ENCODE data around the gene SLC8B1.
"Not testable (repeated sequence)": the region's sequence is repeated elsewhere in the genome, so short reads cannot be mapped to it uniquely, and the experiment has no call there.

Gene SLC8B1

GRCh38 chr12:113354192-113354591 lies 19.3 kb upstream of the SLC8B1 start:
- not testable (repeated sequence) for DNase-seq (ENCODE audit: low spot score)

- DNase-seq (ENCODE audit: low spot score) = no peak
Measured at GRCh38 chr12:113351089-113351488, 16.2 kb upstream of the SLC8B1 start.

DNA sequence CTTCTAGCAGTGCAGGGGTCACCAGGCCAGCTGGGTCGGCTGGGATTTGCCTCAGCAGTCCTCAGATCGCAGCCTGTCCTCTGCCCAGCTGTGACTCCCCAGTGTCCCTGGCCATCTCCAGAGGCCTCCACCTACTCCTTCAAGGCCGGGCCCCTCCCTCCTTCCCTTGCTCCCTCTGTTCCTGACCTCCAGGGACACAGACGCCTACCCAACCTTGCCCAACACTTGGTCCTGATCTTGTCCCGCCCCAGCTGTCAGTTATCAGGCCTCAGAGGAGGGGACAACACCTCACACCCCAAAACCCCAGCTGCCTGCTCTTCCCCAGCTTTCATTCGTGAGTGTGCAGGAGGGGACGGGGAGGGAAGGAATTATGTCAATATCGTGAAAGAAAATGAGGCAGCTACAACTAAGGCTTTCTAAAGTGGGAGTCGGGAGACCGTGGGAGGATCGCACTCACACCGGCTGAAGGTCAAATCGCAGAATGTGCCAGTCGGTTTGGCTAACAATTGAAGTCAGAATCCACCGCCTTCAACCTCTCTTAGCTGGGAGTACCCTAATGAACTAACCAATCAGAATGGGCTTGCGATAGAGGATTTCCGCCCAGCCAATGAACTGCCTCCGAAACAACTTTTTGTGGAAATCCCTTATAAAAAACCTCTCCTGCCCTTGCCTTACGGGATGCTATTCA lies 14.1 kb upstream of the SLC8B1 start:
- DNase-seq (ENCODE audit: low spot score) = no peak

GRCh38 chr12:113347892-113348291 lies 13.0 kb upstream of the SLC8B1 start:
- DNase-seq (ENCODE audit: low spot score) = no peak

DNA sequence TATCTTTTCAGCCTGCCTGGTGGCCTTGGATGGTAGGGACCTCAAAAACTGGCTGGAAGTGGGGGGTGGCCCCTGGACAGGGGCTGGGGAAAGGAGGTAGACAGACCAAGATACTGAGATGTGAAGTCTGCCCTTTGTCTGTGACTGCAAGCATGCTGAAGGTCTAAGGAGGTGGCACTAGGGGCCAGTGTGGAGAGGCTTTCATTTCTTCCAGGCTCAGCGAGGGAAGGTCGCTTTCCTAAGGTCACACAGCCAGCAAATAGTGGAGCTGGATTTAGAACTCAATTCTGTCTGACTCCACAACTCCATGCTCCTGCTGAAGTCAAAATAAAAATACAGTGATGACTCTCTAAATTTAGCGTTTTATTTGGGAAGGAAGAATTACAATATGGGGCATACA lies 12.2 kb upstream of the SLC8B1 start:
- no peak for DNase-seq (ENCODE audit: low spot score)

GRCh38 chr12:113346353-113346752 lies 11.4 kb upstream of the SLC8B1 start:
- DNase-seq (ENCODE audit: low spot score) = no peak

DNA sequence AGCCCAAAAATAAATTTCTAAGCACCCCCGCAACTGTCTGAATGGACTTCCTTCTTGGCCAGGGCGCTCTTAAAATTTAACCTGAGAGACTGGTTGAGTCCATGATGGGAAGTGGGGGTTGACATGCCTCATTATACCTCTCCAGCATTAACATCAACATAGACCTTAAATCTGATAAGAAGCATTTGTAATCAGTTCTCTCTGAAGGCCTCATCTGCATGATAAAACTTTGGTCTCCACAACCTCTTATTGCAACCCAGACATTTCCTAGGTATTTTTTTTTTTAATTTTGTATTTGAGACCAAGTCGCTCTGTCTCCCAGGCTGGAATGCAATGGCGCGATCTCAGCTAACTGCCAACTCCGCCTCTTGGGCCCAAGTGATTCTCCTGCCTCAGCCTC lies 10.4 kb upstream of the SLC8B1 start:
- DNase-seq (ENCODE audit: low spot score) = no peak

DNA sequence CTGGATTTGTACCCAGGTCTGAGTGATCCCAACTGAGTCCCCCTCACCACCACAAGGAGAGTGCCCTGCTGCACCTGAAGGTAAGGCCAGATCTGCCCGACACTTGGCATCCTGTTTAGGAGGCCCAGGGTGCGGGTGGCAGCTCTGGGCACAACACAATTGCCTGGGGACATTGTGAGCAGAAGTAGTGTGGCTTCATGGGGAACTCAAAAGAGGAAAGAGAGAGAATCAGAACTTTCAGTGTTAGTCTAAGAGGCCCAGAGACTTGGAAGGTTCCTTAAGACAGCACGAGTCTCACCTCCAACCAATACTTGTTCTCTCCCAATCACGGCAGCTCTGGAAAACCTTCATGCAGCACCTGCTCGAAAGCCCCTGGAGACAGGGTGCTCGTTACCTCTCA lies 6.6 kb upstream of the SLC8B1 start:
- DNase-seq (ENCODE audit: low spot score) = no peak

GRCh38 chr12:113340061-113340460 lies 5.2 kb upstream of the SLC8B1 start:
- no peak for DNase-seq (ENCODE audit: low spot score)

DNA sequence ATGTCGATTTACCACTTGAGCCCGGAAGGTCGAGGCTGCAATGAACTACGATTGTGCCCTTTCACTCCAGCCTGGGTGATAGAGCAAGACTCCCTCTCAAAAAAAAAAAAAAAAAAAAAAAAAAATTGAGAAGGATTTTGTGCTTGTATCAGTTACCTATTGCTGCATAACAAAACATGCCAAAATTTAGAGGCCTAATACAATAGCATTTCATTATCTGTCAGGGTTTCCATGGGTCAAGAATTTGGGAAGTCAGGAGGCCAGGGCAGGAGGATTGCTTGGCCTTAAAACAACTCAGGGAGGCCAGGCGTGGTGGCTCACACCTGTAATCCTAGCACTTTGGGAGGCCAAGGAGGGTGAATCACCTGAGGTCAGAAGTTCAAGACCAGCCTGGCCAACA lies 4.6 kb upstream of the SLC8B1 start:
- DNase-seq (ENCODE audit: low spot score) = no peak

DNA sequence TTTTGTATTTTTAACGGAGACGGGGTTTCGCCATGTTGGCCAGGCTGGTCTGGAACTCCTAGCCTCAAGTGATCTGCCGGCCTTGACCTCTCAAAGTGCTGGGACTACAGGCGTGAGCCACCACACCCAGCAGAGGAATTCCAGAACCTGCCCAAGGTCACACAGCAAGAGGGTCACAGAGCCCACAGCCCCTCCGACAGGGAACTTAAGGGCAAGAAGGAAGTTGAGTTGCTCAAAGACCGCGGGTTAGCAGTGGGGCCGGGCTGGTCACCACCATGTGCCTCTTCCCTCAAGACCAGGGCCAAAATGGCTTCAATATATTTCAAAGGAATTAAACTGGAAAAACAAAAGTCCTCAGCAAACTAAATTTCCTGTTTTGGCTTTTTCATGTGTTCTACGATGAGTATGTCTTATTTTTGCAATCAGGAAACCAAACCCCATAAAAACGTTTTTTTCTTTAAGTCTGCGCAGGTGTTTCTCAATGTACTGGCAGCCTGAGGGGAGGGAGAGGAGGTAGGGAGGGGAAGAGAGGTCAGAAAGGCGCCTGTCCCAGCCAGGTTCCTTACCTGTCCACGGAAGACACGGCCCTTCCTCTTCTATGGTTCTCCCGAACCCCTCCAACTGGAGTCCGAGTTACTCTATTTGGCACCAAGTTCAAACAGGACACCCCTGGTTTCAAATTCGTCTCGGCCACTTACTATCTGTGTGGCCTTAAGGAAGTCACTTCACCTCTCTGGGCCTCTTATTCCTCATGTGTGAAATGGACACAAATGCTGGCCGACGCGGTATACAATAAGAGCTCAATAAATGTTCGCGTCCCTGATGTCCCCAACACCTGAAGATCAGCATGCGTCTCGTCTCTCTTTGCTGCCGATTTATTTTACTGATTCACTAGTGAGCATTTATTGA lies 778 bp downstream of the SLC8B1 start:
- DNase-seq (ENCODE audit: low spot score) = peak; percentile 28

DNA sequence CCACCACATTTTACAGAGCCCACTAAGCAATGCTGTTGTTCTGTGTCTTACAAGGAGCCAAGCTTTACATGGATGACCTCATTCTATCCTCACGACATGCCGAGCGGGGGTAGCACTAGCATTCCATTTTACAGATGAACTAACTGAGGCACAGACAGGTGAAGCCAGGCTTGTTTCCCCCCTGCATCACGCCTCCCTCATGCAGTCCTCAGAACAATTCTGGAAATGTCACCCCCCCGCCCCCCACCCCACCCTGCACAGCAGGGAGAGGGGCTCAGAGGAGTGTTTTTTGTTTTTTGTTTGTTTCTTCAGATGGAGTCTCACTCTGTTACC lies 1.5 kb downstream of the SLC8B1 start:
- no peak for DNase-seq (ENCODE audit: low spot score)

DNA sequence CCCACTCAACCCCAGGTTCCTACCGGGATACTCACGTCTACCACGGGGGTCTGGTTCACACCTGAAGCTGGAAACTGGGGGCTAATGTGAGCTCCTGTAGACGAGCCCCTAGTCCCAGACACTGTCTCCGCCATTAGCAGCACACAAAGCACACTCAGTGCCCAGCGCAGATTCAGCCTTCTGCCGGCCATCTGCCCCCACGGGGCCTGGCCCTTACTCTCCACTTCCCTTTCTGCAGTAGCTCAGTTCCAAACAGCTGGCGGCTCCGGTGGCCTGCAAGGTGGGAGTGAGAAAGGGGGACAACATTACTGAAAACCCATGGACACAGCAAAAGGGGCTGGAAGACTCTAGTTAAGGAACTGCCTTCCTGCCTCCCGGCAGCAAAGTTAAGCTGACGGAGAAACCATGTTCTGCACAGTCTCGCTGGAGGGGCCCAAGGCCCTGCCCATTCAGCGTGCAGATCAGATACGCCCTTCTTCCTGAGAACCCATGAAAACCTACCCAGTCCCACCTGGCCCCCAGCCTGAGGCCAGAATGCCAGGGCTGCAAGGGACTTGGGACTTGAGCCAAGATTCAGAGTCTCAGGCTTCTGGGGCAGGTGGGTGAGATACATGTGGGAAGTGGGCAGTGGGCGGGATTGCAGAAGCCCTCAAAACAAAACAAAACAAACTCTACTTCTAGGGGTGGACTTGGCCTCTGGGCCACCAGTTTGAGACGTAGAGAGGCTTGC lies 2.1 kb downstream of the SLC8B1 start:
- DNase-seq (ENCODE audit: low spot score) = no peak

DNA sequence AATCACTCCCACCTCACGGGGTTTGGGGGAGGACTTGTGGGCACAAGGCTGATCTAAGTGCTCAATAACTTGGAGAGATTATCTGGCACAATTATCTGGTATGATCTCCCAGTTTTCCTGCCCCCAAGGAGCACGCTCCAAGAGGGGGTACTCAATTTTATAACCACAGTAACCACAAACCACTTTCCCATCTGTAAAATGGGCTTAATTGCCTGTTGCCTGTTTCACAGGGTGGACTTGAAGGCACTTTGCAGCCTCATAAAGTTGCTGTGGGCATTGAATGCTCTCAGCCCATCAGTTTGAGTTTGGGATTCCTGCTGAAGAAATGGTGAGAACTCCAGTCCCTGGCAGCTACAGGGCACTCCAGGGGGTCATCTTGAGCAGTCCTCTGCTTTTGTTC lies 4.4 kb downstream of the SLC8B1 start:
- no peak for DNase-seq (ENCODE audit: low spot score)

- DNase-seq (ENCODE audit: low spot score) = no peak
Measured at GRCh38 chr12:113329791-113330417, 5.0 kb downstream of the SLC8B1 start.

GRCh38 chr12:113329022-113329790 lies 5.7 kb downstream of the SLC8B1 start:
- DNase-seq (ENCODE audit: low spot score) = peak; percentile 52

DNA sequence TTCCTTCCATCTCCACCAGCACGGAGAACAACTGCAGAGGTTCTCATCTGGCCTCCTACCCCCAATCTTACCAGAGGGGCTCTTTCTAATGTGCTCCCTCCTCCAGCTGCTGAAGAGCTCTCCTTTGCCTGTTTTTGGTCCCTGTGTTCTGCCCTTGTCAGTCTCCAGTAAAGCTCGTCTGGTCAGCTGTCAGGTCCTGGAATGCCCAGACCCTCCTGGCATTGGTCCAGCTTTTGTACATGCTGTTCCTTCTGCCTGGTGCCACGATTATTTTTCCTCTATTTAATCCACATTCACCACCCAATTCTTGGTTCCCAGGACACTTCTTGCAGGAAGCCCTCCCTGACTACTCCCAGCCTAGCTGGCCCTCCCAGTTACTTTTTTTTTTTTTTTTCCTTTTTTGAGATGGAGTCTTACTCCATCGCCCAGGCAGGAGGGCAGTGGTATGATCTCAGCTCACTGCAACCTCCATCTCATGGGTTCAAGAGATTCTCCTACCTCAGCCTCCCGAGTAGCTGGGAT lies 6.5 kb downstream of the SLC8B1 start:
- no peak for DNase-seq (ENCODE audit: low spot score)

GRCh38 chr12:113326775-113327395 lies 8.0 kb downstream of the SLC8B1 start:
- no peak for DNase-seq (ENCODE audit: low spot score)

DNA sequence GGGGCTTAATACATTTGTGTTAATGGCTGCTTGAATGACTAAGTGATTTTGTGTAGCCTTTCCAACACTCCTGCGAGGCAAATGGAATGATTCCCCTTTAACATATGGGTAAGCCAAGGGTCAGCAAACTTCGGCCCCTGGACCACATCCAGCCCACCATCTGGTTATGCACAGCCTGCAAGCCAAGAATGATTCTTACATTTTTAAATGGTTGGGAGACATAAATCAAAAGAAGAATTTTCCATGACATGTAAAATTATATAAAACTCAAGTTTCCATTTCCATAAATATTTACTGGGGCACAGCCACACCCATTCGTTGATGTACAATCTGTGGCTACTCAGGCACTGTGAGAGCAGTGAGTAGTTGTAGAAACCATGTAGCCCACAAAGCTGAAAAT lies 9.0 kb downstream of the SLC8B1 start:
- no peak for DNase-seq (ENCODE audit: low spot score)

- peak; percentile 91 for DNase-seq (ENCODE audit: low spot score)
Measured at GRCh38 chr12:113322343-113322742, 12.6 kb downstream of the SLC8B1 start.

- DNase-seq (ENCODE audit: low spot score) = no peak
Measured at GRCh38 chr12:113320401-113320800, 14.5 kb downstream of the SLC8B1 start.
